HG03432 (cell line): ENCODE measurements around the gene ZKSCAN2.

Experiments
- ATAC-seq: cut with Tn5 transposase; IDR thresholded peaks from one replicate; pipeline ENCODE4 v1.9.1; 2021; ENCODE audit warnings: mild to moderate bottlenecking, moderate library complexity; ENCODE audit not compliant: unreplicated experiment

The ZKSCAN2 gene

GRCh38 chr16:25224731-25225319 is 32.8 kb downstream of the ZKSCAN2 start:
- no peak for ATAC-seq

GRCh38 chr16:25223964-25224363 is 33.7 kb downstream of the ZKSCAN2 start:
- ATAC-seq = no peak

DNA sequence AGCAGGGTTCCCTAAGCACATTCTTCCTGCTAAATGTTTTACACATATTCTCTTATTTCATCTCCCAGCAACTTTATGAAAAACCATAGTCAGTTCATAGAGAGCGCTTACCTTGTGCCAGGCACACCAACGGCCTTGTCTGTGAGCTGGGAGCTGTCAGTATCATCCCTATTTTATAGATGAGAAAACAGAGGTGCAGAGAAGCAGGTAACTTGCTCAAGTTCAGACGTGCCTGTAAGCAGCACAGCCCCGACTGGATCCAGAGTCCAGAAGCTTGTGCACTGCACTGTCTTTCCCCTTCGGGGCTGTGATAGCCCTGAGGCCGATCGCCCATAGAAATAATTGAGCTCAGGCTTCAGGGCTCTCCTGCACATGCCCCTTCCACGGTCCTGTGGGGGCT is 34.7 kb downstream of the ZKSCAN2 start:
- ATAC-seq = no peak

DNA sequence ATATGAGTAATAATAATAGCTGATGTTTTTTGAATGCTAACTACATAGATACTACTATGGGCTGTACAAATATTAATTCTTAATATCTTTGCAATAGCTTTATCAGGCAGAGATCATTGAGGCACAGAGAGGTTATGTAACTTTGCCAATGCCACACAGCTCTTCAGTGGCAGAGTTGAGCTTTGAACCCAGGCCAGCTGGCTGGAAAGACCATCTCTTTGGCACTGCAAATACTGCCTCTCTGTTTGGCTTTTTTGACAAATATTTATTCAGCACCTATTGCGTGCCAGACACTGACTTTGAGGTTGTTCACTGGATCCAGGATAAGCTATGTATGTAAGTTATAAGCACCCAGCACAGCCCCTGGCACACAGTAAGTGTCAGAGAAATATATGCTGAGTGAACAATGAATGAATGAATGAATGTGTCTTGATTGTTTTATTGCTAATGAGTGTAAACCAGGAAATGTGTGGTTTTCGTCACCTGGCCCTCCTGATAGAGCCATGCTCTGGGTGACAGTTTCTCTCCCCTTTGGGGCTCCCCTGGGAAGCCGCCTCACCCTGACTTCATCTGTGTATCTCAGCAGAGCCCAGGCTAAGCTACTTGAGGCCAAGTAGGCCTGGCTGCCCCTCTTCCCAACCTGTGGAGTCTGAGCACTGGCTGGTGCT is 38.4 kb downstream of the ZKSCAN2 start:
- no peak for ATAC-seq

GRCh38 chr16:25217921-25218320 is 39.7 kb downstream of the ZKSCAN2 start:
- no peak for ATAC-seq

DNA sequence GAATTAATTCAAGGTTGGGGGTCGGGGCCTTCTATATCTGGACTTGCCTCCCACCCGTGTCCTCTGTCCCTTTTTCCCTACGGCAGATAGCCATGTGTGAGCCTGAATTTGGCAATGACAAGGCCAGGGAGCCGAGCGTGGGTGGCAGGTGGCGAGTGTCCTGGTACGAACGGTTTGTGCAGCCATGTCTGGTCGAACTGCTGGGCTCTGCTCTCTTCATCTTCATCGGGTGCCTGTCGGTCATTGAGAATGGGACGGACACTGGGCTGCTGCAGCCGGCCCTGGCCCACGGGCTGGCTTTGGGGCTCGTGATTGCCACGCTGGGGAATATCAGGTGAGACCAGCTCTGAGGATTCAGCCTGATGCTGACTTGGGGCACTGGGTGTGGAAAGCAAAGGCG is 40.5 kb downstream of the ZKSCAN2 start:
- ATAC-seq = no peak

- ATAC-seq = no peak
Observed at GRCh38 chr16:25213709-25214397, 43.8 kb downstream of the ZKSCAN2 start.

- ATAC-seq = no peak
Observed at GRCh38 chr16:25212636-25213035, 45.0 kb downstream of the ZKSCAN2 start.

- no peak for ATAC-seq
Observed at GRCh38 chr16:25210758-25211157, 46.9 kb downstream of the ZKSCAN2 start.

GRCh38 chr16:25199457-25199856 is 58.2 kb downstream of the ZKSCAN2 start:
- no peak for ATAC-seq

GRCh38 chr16:25198021-25198420 is 59.6 kb downstream of the ZKSCAN2 start:
- ATAC-seq = no peak

DNA sequence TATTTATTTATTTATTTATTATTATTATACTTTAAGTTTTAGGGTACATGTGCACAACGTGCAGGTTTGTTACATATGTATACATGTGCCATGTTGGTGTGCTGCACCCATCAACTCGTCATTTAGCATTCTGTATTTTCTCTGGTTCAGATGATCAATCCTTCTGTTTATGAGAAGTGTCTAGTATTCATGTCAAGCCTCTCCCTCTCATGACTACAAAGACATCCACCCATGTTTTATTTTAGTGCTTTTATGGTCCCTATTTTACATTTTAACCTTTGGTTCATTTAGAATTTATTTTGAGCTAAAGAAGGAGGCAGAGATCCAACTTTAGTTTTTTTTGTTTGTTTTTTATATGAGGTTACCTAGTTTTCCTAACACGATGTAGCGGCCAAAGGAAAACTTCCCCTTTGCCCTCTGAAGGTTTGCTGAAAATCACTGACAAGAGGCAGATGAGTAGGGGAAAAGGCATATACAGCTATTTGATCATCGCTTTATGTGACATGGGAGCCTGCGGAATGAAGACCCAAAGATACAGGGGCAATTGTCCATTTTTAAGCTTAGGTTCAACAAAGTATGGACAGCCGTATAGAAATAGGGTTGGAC is 63.3 kb downstream of the ZKSCAN2 start:
- no peak for ATAC-seq

DNA sequence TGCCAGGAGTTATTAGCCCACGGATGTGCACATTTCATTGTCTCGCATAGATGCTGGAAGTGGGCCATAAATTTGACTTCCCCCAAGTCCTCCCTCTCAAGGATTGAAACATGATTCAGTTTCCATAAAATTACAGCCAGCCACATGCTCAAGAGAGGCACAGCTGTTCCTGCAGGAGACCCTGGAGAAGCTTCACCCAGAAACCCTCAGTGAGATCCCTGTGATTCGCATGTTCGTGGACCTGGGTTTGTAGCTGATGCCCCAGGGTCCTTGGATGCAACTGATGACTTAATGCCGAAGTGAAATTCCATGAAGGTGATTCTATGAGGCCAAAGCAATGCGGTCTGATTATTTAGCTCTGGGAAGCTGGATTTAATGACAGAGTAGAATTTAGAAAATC is 65.5 kb downstream of the ZKSCAN2 start:
- no peak for ATAC-seq

GRCh38 chr16:25189305-25189704 is 68.3 kb downstream of the ZKSCAN2 start:
- ATAC-seq = no peak

DNA sequence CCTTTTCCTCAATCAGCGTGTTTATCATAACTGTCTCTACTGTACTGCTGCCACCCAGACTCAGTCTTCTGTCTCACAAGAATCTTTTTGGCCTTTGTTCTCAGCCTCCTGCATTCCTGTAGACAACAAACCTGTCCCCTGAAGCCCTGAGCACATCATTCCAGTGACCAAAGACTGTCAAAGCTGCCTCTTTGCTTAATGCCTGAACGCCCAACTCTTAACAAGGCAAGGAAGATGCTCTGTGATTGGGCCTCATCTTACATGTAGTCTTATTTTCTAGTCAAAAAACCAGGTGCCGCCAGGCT is 70.2 kb downstream of the ZKSCAN2 start:
- no peak for ATAC-seq
